Hepatocyte (in vitro differentiated cells): Measurements from ENCODE around the gene SLC5A1. TPM values are rescaled to one million over a fixed set of nuclear protein-coding genes. Genes with fewer than 3 reads are reported as not detected.

Experiments used
- DNase-seq: peaks from one replicate; pipeline ENCODE4 v3.0.0-alpha.2; 2016; ENCODE audit warnings: low spot score
- H2AFZ ChIP-seq: fragments of 200-600 bp; sonication (generic); 2 replicates; pipeline ENCODE4 v1.6.0; 2016; ENCODE audit warnings: antibody characterized with exemption, mild to moderate bottlenecking
- H3K27ac ChIP-seq: fragments of 200-600 bp; sonication (generic); 2 replicates; pipeline ENCODE4 v1.5.1; 2016; ENCODE audit warnings: mild to moderate bottlenecking
- H3K27me3 ChIP-seq: fragments of 200-600 bp; sonication (generic); 2 replicates; pipeline ENCODE4 v1.6.1; 2016
- H3K36me3 ChIP-seq: fragments of 200-600 bp; sonication (generic); replicated peaks from 2 replicates; pipeline ENCODE4 v1.5.1; 2016; ENCODE audit warnings: low read depth; ENCODE audit not compliant: insufficient read depth
- H3K4me1 ChIP-seq: fragments of 200-600 bp; sonication (generic); 2 replicates; pipeline ENCODE4 v1.5.1; 2016; ENCODE audit warnings: mild to moderate bottlenecking, moderate library complexity; ENCODE audit not compliant: insufficient read depth
- H3K4me2 ChIP-seq: fragments of 200-600 bp; sonication (generic); 2 replicates; pipeline ENCODE4 v1.6.0; 2016
- H3K4me3 ChIP-seq: fragments of 200-600 bp; sonication (generic); 2 replicates; pipeline ENCODE4 v1.5.1; 2016; ENCODE audit warnings: mild to moderate bottlenecking
- H3K79me2 ChIP-seq: fragments of 200-600 bp; sonication (generic); 2 replicates; pipeline ENCODE4 v1.6.0; 2017; ENCODE audit warnings: mild to moderate bottlenecking
- H3K9me2 ChIP-seq: fragments of 200-600 bp; sonication (generic); replicated peaks from 2 replicates; pipeline ENCODE4 v1.6.0; 2017; ENCODE audit warnings: mild to moderate bottlenecking; ENCODE audit not compliant: insufficient read depth
- H3K9me3 ChIP-seq: fragments of 200-600 bp; sonication (generic); 2 replicates; pipeline ENCODE4 v1.5.1; 2016; ENCODE audit warnings: low read depth, mild to moderate bottlenecking
- H4K20me1 ChIP-seq: fragments of 200-600 bp; sonication (generic); 2 replicates; pipeline ENCODE4 v1.6.0; 2016; ENCODE audit warnings: mild to moderate bottlenecking; ENCODE audit not compliant: insufficient read depth, poor library complexity, severe bottlenecking
- EZH2 ChIP-seq: fragments of 200-600 bp; sonication (generic); IDR thresholded peaks from 2 replicates; pipeline ENCODE4 v1.6.1; 2016; ENCODE audit warnings: antibody characterized with exemption, mild to moderate bottlenecking, borderline replicate concordance
- EZH2phosphoT487 ChIP-seq: fragments of 200-600 bp; sonication (generic); IDR thresholded peaks from one replicate; pipeline ENCODE4 v1.6.1; 2018; ENCODE audit warnings: antibody characterized with exemption, mild to moderate bottlenecking, low read depth, moderate library complexity; ENCODE audit not compliant: unreplicated experiment, severe bottlenecking
- WGBS: methylation state at CpG from one replicate; pipeline ENCODE4 v1.1.6; 2016; ENCODE audit warnings: low lambda C conversion rate; ENCODE audit errors: missing lambda C conversion rate; 5-methylcytosine and 5-hydroxymethylcytosine counted together
- polyA plus RNA-seq: library from polyadenylated mRNA; unstranded; fragments of >200 nt; fragmentation: Nextera tagmentation; extraction: Ambion mirVana; gene quantifications from 2 replicates; pipeline ENCODE4 v1.2.1, GENCODE V29; 2016
- total RNA-seq: library from RNA; depleted of rRNA; stranded (reverse); fragments of >200 nt; gene quantifications from 2 replicates; pipeline ENCODE4 v1.2.3, GENCODE V29; 2014
- TF ChIP-seq, protein P1 (sequence below): fragments of 200-600 bp; sonication (generic); IDR thresholded peaks from 2 replicates; pipeline ENCODE4 v1.5.1; 2016; ENCODE audit warnings: antibody characterized with exemption, mild to moderate bottlenecking; ENCODE audit not compliant: poor library complexity

SLC5A1 gene
- total and polyA plus RNA-seq, 2 experiments from 2014 or later = 3.0 to 7.3 TPM

DNA sequence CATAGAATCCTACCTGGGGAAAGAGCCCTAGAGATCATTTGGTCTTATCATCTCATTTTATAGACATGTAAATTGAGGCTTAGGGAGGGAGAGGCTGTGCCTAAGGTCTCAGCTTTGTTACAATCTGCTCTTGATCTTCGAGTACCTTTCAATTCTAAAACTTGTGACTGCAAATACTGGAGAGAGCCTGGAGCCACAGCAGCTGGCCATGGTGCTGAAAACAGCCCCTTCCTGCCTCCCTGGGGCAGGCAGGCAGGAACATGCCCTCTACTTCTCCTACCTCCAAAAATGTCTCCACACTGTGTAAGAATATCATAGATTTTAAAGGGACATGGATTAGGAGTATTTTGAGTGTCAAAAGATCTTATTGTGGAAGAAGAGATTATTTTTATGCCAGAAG is 63.9 kb downstream of the SLC5A1 start:
- Histone ChIP-seq H3K79me2 (no peaks in the 10 kb centered on the region), H3K4me3 (no peak overlapping the region), H3K27ac (no peak overlapping the region), H3K9me2 (no peaks in the 10 kb centered on the region), H4K20me1 (no peaks in the 10 kb centered on the region), H3K36me3 (no peaks in the 10 kb centered on the region), H3K4me2 (no peak overlapping the region), H3K9me3 (no peaks in the 10 kb centered on the region), H3K27me3 (no peaks in the 10 kb centered on the region), H2AFZ (no peak overlapping the region), H3K4me1 (no peaks in the 10 kb centered on the region)
- no peak for TF ChIP-seq EZH2
- TF ChIP-seq EZH2phosphoT487 = no peak
- TF ChIP-seq, protein P1, sequence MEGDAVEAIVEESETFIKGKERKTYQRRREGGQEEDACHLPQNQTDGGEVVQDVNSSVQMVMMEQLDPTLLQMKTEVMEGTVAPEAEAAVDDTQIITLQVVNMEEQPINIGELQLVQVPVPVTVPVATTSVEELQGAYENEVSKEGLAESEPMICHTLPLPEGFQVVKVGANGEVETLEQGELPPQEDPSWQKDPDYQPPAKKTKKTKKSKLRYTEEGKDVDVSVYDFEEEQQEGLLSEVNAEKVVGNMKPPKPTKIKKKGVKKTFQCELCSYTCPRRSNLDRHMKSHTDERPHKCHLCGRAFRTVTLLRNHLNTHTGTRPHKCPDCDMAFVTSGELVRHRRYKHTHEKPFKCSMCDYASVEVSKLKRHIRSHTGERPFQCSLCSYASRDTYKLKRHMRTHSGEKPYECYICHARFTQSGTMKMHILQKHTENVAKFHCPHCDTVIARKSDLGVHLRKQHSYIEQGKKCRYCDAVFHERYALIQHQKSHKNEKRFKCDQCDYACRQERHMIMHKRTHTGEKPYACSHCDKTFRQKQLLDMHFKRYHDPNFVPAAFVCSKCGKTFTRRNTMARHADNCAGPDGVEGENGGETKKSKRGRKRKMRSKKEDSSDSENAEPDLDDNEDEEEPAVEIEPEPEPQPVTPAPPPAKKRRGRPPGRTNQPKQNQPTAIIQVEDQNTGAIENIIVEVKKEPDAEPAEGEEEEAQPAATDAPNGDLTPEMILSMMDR = no peak
- DNase-seq = peak; percentile 38
- WGBS = 14% methylated on average over 1 of the region's 1 CpG

DNA sequence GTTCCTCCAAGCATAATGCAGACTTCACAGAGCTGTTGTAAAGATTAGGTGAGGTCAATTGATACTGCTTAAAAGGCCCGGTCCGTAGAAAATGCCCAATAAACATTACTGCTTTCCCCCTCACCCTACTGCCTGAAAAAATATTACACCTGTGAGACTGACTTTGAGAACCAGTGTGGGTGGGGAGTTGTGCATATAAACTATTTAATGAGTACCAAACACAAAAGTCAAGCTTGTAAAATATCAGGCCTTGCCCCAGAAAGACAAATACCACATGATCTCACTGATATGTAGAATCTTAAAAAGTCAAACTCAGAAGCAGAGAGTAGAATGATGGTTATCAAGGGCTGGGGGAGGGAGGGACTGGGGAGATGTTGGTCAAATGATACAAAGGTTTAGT is 69.3 kb downstream of the SLC5A1 start:
- TF ChIP-seq, protein P1 = no peak
- TF ChIP-seq EZH2 = no peak
- TF ChIP-seq EZH2phosphoT487 = no peak
- Histone ChIP-seq H3K9me2 (no peaks in the 10 kb centered on the region), H3K9me3 (no peaks in the 10 kb centered on the region), H3K27ac (no peak overlapping the region), H3K79me2 (no peaks in the 10 kb centered on the region), H3K36me3 (no peaks in the 10 kb centered on the region), H2AFZ (no peak overlapping the region), H3K4me2 (no peak overlapping the region), H3K27me3 (peaks cover 4% of the 10 kb centered on the region), H3K4me3 (no peak overlapping the region), H3K4me1 (no peaks in the 10 kb centered on the region), H4K20me1 (no peaks in the 10 kb centered on the region)
- DNase-seq = no peak
- 54% methylated on average over 2 of the region's 2 CpGs for WGBS

DNA sequence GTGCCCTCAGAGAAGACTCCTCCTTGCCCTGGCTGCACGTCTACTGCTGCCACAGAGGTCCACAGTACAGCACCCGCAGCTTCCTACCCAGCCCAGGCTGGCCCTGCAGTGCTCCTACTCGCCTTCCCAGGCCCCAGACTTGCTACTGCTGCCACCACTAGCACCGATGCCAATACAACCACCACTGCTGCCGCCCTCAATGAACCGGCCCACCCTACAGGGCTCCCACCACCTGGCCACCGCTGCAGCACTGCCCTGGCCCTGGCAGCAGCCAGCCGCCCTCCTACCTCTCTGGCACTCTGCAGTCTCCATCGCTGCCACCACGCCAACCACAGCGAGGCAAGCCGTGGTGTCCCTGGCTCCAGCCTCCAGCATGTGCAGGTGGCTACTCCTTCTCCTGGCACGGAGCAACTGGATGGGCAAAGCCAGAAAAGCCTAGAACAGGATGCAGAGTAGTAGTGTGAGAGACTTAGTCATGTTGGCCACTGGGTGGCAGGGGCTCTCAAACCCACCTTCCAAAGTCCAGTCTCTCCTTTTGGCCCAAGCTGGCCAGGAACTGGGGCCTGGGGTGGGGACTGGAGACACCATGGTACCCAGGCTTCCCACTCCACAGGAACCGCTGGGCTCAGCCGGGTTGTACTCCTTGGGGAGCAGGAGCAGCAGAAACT is 76.6 kb downstream of the SLC5A1 start:
- TF ChIP-seq EZH2phosphoT487 = no peak
- TF ChIP-seq, protein P1 = no peak
- no peak for TF ChIP-seq EZH2
- no peak for DNase-seq
- peaks cover 4% of the 10 kb centered on the region for H3K27me3 ChIP-seq
- no peaks in the 10 kb centered on the region for H3K9me2 ChIP-seq
- H3K4me2 ChIP-seq = no peak overlapping the region
- no peak overlapping the region for H2AFZ ChIP-seq
- H3K36me3 ChIP-seq = no peaks in the 10 kb centered on the region
- H3K4me1 ChIP-seq = no peaks in the 10 kb centered on the region
- 91% methylated on average over 15 of the region's 15 CpGs for WGBS
- H3K27ac ChIP-seq = no peak overlapping the region
- no peaks in the 10 kb centered on the region for H3K9me3 ChIP-seq
- H3K4me3 ChIP-seq = no peak overlapping the region
- no peaks in the 10 kb centered on the region for H3K79me2 ChIP-seq
- H4K20me1 ChIP-seq = no peaks in the 10 kb centered on the region
